H1 (cell line): Measurements from ENCODE around the gene WDR45B. TPM values are rescaled to one million over a fixed set of nuclear protein-coding genes. Genes with fewer than 3 reads are reported as not detected.

Experiments
- CTCF ChIA-PET: fragments of 300-600 bp; sonication (Branson Sonifier 250); formaldehyde crosslinking; loops from one replicate; lab custom pipeline; 2021; ENCODE audit not compliant: partially characterized antibody; lab: Charles Lee
- POLR2A ChIA-PET: fragments of 300-600 bp; sonication (Branson Sonifier 250); formaldehyde crosslinking; loops from one replicate; lab custom pipeline; 2021; ENCODE audit warnings: inconsistent platforms; ENCODE audit not compliant: partially characterized antibody; lab: Charles Lee
- DNase-seq, 2 experiments: peaks; one replicate each; pipeline versions ENCODE4 v3.0.0 to v3.0.0-alpha.2; 2010 to 2022; ENCODE audit warnings: low spot score in 2 of 2, low read depth in 1 of 2, mixed read lengths in 1 of 2
- FAIRE-seq: peaks from 2 replicates; lab custom pipeline; 2011; peaks lifted over from hg19 to GRCh38; lab: Jason Lieb, UNC
- H2AFZ ChIP-seq: 2 replicates; pipeline ENCODE4 v1.8.1; 2012; ENCODE audit warnings: low read length, inconsistent platforms
- H2AK5ac ChIP-seq: 2 replicates; pipeline ENCODE4 v1.6.1; 2013; ENCODE audit warnings: low read depth, low read length
- H2BK120ac ChIP-seq: replicated peaks from 2 replicates; pipeline ENCODE3; 2013; ENCODE audit warnings: low read depth, low read length, inconsistent platforms
- H2BK12ac ChIP-seq: 2 replicates; pipeline ENCODE4 v1.6.1; 2013; ENCODE audit warnings: low read depth, low read length
- H2BK15ac ChIP-seq: 2 replicates; pipeline ENCODE4 v1.6.1; 2013; ENCODE audit warnings: low read length
- H2BK20ac ChIP-seq: 2 replicates; pipeline ENCODE4 v1.6.1; 2013; ENCODE audit warnings: low read length
- H2BK5ac ChIP-seq: 2 replicates; pipeline ENCODE4 v1.6.1; 2013; ENCODE audit warnings: low read depth, low read length
- H3K14ac ChIP-seq: 2 replicates; pipeline ENCODE4 v1.6.1; 2013; ENCODE audit warnings: inconsistent platforms; ENCODE audit not compliant: insufficient read length
- H3K18ac ChIP-seq: 2 replicates; pipeline ENCODE4 v1.6.1; 2013; ENCODE audit warnings: low read length; ENCODE audit errors: extremely low read depth
- H3K23ac ChIP-seq: 2 replicates; pipeline ENCODE4 v1.6.1; 2013; ENCODE audit warnings: inconsistent platforms; ENCODE audit not compliant: insufficient read length
- H3K23me2 ChIP-seq: 2 replicates; pipeline ENCODE4 v1.6.1; 2013; ENCODE audit warnings: low read depth, low read length
- H3K27ac ChIP-seq: 2 replicates; pipeline ENCODE4 v1.6.1; 2011; ENCODE audit warnings: low read depth, low read length, inconsistent platforms
- H3K27me3 ChIP-seq, 4 experiments: replicated peaks in 1 of 4; 1 replicate in 1 of 4; 2 replicates in 3 of 4; pipeline versions ENCODE4 v1.6.1 to v1.8.1; 2011 to 2013; ENCODE audit warnings: low read length in 3 of 4, mild to moderate bottlenecking in 3 of 4, inconsistent platforms in 2 of 4, mixed read lengths in 2 of 4, moderate library complexity in 1 of 4; ENCODE audit not compliant: control insufficient read depth in 3 of 4, insufficient read depth in 3 of 4; ENCODE audit errors: extremely low read depth in 1 of 4
- H3K36me3 ChIP-seq, 4 experiments: 2 replicates each; pipeline versions ENCODE4 v1.6.1 to v1.8.1; 2011 to 2013; ENCODE audit warnings: mild to moderate bottlenecking in 4 of 4, low read length in 3 of 4, moderate library complexity in 2 of 4, control low read depth in 1 of 4, inconsistent platforms in 1 of 4; ENCODE audit not compliant: insufficient read depth in 4 of 4, control insufficient read depth in 2 of 4
- H3K4ac ChIP-seq: replicated peaks from 2 replicates; pipeline ENCODE3; 2013; ENCODE audit warnings: low read length, low read depth, mixed read lengths, inconsistent platforms; ENCODE audit not compliant: insufficient read length
- H3K4me1 ChIP-seq, 4 experiments: replicated peaks in 1 of 4; 1 replicate in 1 of 4; 2 replicates in 3 of 4; pipeline versions ENCODE4 v1.6.1 to v1.8.1; 2011 to 2013; ENCODE audit warnings: low read length in 3 of 4, inconsistent platforms in 2 of 4, mixed read lengths in 1 of 4; ENCODE audit not compliant: insufficient read depth in 4 of 4, control insufficient read depth in 3 of 4
- H3K4me2 ChIP-seq, 2 experiments: 2 replicates each; pipeline versions ENCODE4 v1.6.1 to v1.8.1; 2011 to 2013; ENCODE audit warnings: low read depth in 2 of 2, low read length in 2 of 2, control low read depth in 1 of 2, inconsistent platforms in 1 of 2, mild to moderate bottlenecking in 1 of 2; ENCODE audit not compliant: insufficient read depth in 1 of 2
- H3K4me3 ChIP-seq, 4 experiments: fragments of 200-600, 300-600 bp in 1 of 4; sonication (generic), shearing (Covaris generic), sonication (Bioruptor Twin) in 1 of 4; 2 replicates each; pipeline versions ENCODE4 v1.5.1 to v1.8.1; 2011 to 2016; ENCODE audit warnings: low read length in 4 of 4, low read depth in 3 of 4, control low read depth in 2 of 4, inconsistent platforms in 2 of 4, mild to moderate bottlenecking in 2 of 4, mixed read lengths in 1 of 4, moderate library complexity in 1 of 4; ENCODE audit not compliant: insufficient read depth in 2 of 4; ENCODE audit errors: extremely low read depth in 1 of 4
- H3K56ac ChIP-seq: replicated peaks from 2 replicates; pipeline ENCODE3; 2013; ENCODE audit warnings: low read depth, mild to moderate bottlenecking, mixed read lengths, low read length, inconsistent platforms; ENCODE audit not compliant: insufficient read length
- H3K79me1 ChIP-seq: 2 replicates; pipeline ENCODE4 v1.6.1; 2013; ENCODE audit warnings: low read depth, low read length, control low read depth
- H3K79me2 ChIP-seq, 2 experiments: 2 replicates each; pipeline versions ENCODE4 v1.6.1 to v1.8.1; 2012 to 2013; ENCODE audit warnings: low read length in 2 of 2, mild to moderate bottlenecking in 2 of 2, inconsistent platforms in 1 of 2; ENCODE audit not compliant: insufficient read depth in 2 of 2, control insufficient read depth in 1 of 2
- H3K9ac ChIP-seq, 4 experiments: replicated peaks in 1 of 4; 1 replicate in 1 of 4; 2 replicates in 3 of 4; pipeline versions ENCODE4 v1.6.1 to v1.8.1; 2011 to 2013; ENCODE audit warnings: low read depth in 3 of 4, low read length in 3 of 4, control low read depth in 2 of 4, mild to moderate bottlenecking in 2 of 4, moderate library complexity in 2 of 4, inconsistent platforms in 1 of 4; ENCODE audit errors: extremely low read depth in 1 of 4
- H3K9me3 ChIP-seq, 2 experiments: 2 replicates each; pipeline versions ENCODE4 v1.6.1 to v1.8.1; 2012 to 2013; ENCODE audit warnings: mild to moderate bottlenecking in 2 of 2, moderate library complexity in 2 of 2, control low read depth in 1 of 2, inconsistent platforms in 1 of 2, low read depth in 1 of 2, low read length in 1 of 2, mixed read lengths in 1 of 2; ENCODE audit not compliant: insufficient read depth in 2 of 2
- H4K20me1 ChIP-seq, 2 experiments: replicated peaks in 1 of 2; 2 replicates each; pipeline versions ENCODE3 to v1.8.1; 2011 to 2013; ENCODE audit warnings: inconsistent platforms in 2 of 2, low read length in 2 of 2, mild to moderate bottlenecking in 1 of 2; ENCODE audit not compliant: insufficient read depth in 2 of 2, control insufficient read depth in 1 of 2
- H4K5ac ChIP-seq: 2 replicates; pipeline ENCODE4 v1.6.1; 2013; ENCODE audit warnings: low read length, low read depth, mixed read lengths, inconsistent platforms; ENCODE audit not compliant: insufficient read length
- H4K8ac ChIP-seq: 2 replicates; pipeline ENCODE4 v1.8.0; 2013; ENCODE audit warnings: mild to moderate bottlenecking, moderate library complexity, low read length, inconsistent platforms; ENCODE audit not compliant: insufficient read depth; ENCODE audit errors: extremely low read depth
- H4K91ac ChIP-seq: replicated peaks from 2 replicates; pipeline ENCODE3; 2013; ENCODE audit warnings: low read length, mixed read lengths, inconsistent platforms; ENCODE audit not compliant: insufficient read length
- ASH2L ChIP-seq: fragments of 200-600, 300-600 bp; sonication (generic); IDR thresholded peaks from one replicate; pipeline ENCODE4 v1.7.1; 2017; ENCODE audit warnings: low read length
- CBX5 ChIP-seq: fragments of 300-800, 300-1000 bp; sonication (generic); IDR thresholded peaks from 2 replicates; pipeline ENCODE4 v1.7.1; 2016; ENCODE audit warnings: antibody characterized with exemption, low read length, low read depth
- CTBP2 ChIP-seq: IDR thresholded peaks from 2 replicates; pipeline ENCODE4 v1.7.0; 2011; ENCODE audit warnings: borderline replicate concordance, mild to moderate bottlenecking, moderate library complexity, mixed read lengths, low read length; ENCODE audit not compliant: insufficient read depth, insufficient read length
- FOSL1 ChIP-seq: IDR thresholded peaks from 2 replicates; pipeline ENCODE4 v1.6.1; 2011; ENCODE audit warnings: mild to moderate bottlenecking, low read depth, low read length, moderate library complexity; ENCODE audit not compliant: insufficient read depth
- GABPA ChIP-seq: IDR thresholded peaks from 2 replicates; pipeline ENCODE4 v1.6.1; 2011; ENCODE audit warnings: mild to moderate bottlenecking, low read length, moderate library complexity, borderline replicate concordance; ENCODE audit not compliant: insufficient read depth
- JUN ChIP-seq: IDR thresholded peaks from 2 replicates; pipeline ENCODE4 v1.6.1; 2011; ENCODE audit warnings: low read depth, mild to moderate bottlenecking, improper control_type of control experiment, low read length
- KDM4A ChIP-seq: IDR thresholded peaks from one replicate; pipeline ENCODE4 v1.7.1; 2012; ENCODE audit warnings: low read depth, mild to moderate bottlenecking, moderate library complexity, low read length, inconsistent platforms; ENCODE audit not compliant: severe bottlenecking
- MAFK ChIP-seq: IDR thresholded peaks from 2 replicates; pipeline ENCODE4 v1.6.1; 2012; ENCODE audit warnings: low read depth, mild to moderate bottlenecking, improper control_type of control experiment, low read length
- POU5F1 ChIP-seq: IDR thresholded peaks from 2 replicates; pipeline ENCODE4 v1.6.1; 2011; ENCODE audit warnings: low read depth, mild to moderate bottlenecking, low read length, moderate library complexity
- RAD21 ChIP-seq, 2 experiments: IDR thresholded peaks in 1 of 2; conservative IDR thresholded peaks in 1 of 2; 2 replicates each; pipeline ENCODE4 v1.6.1; 2011; ENCODE audit warnings: low read depth in 2 of 2, low read length in 2 of 2, improper control_type of control experiment in 1 of 2, inconsistent platforms in 1 of 2, mild to moderate bottlenecking in 1 of 2, moderate library complexity in 1 of 2
- SP4 ChIP-seq: IDR thresholded peaks from 2 replicates; pipeline ENCODE4 v1.6.1; 2012; ENCODE audit warnings: low read length, inconsistent platforms
- TAF7 ChIP-seq: optimal IDR thresholded peaks from 2 replicates; pipeline ENCODE3; 2011; ENCODE audit warnings: low read depth, mild to moderate bottlenecking, inconsistent platforms, low read length, moderate library complexity, borderline replicate concordance
- TEAD4 ChIP-seq: IDR thresholded peaks from 2 replicates; pipeline ENCODE4 v1.6.1; 2012; ENCODE audit warnings: low read depth, low read length, inconsistent platforms, mixed read lengths
- WGBS, 2 experiments: shearing (Covaris generic) in 1 of 2; methylation state at CpG; one replicate each; pipeline versions ENCODE4 v1.1.6 to v1.1.7; 2013 to 2015; ENCODE audit warnings: low lambda C conversion rate in 2 of 2, mixed read lengths in 2 of 2, inconsistent platforms in 1 of 2, low coverage in 1 of 2, missing lambda C conversion rate in 1 of 2; ENCODE audit not compliant: insufficient replicate concordance in 2 of 2, insufficient coverage in 1 of 2, insufficient read length in 1 of 2; ENCODE audit errors: extremely low coverage in 1 of 2, missing lambda C conversion rate in 1 of 2; 5-methylcytosine and 5-hydroxymethylcytosine counted together
- polyA plus RNA-seq, 7 experiments: library from polyadenylated mRNA; depleted of rRNA in 3 of 7; stranded (reverse) in 5 of 7; unstranded in 2 of 7; fragments of >200 nt in 5 of 7; fragments of 200-250 nt in 2 of 7; gene quantifications; 1 replicate in 5 of 7; 2 replicates in 1 of 7; 4 replicates in 1 of 7; pipeline versions ENCODE4 v1.2.1 to v1.2.3, GENCODE V29; 2011 to 2013; ENCODE audit warnings: missing spikeins in 2 of 7, mixed read lengths in 2 of 7
- total RNA-seq: library from RNA; stranded (reverse); fragmentation: NEBNext Ultra II Directional; extraction: Animal tissue kit (Norgen Biotek cat#: 25700); gene quantifications from 2 replicates; pipeline ENCODE4 v1.2.1, GENCODE V29; 2021

Gene WDR45B
- total and polyA plus RNA-seq, 2 of the 8 experiments (the other 6 are each of a cell fraction or from before 2014, with no cell fraction given), result 82.0 to 100 TPM

GRCh38 chr17:82616021-82616711 is 32.1 kb downstream of the WDR45B start:
- Histone ChIP-seq H3K4me3 (no peak overlapping the region), H4K91ac (no peak overlapping the region), H3K79me1 (no peaks in the 10 kb centered on the region), H2AFZ (no peak overlapping the region), H2AK5ac (no peak overlapping the region), H3K56ac (no peak overlapping the region), H2BK120ac (no peak overlapping the region), H3K79me2 (no peaks in the 10 kb centered on the region), H4K5ac (no peak overlapping the region), H2BK20ac (no peak overlapping the region), H4K20me1 (peaks cover 4 to 8% of the 10 kb centered on the region in 2 experiments), H2BK5ac (no peak overlapping the region), H3K4ac (no peak overlapping the region), H3K9ac (no peak overlapping the region), H3K36me3 (peaks cover 11 to 54% (median 33%) of the 10 kb centered on the region in 4 experiments), H3K4me2 (no peak overlapping the region), H2BK15ac (no peak overlapping the region), H3K27me3 (no peaks in the 10 kb centered on the region), H4K8ac (no peak overlapping the region), H3K23me2 (no peaks in the 10 kb centered on the region), H3K14ac (no peak overlapping the region), H2BK12ac (no peak overlapping the region), H3K9me3 (no peaks in the 10 kb centered on the region), H3K18ac (no peak overlapping the region), H3K4me1 (0 out of 7 replicates have a peak, but pooled peaks cover 0 to 1% (median 0%) of the 10 kb centered on the region in 4 experiments), H3K27ac (no peak overlapping the region), H3K23ac (no peak overlapping the region)
- FAIRE-seq (no peak), DNase-seq (no peak)
- CTCF ChIA-PET, result interaction anchor here (0.6 to 3.8 kb wide), 10 partner anchors 9 to 437 kb away, joined by 3 to 18 read pairs (median 4); no protein-coding TSS in a partner anchor
- 93% methylated on average over 21 of the region's 22 CpGs; no CpG with 5 or more reads in 1 of the 2 experiments for WGBS, 2 experiments
- POLR2A ChIA-PET, result interaction anchor here (1.0 to 1.3 kb wide), 2 partner anchors 13 to 23 kb away, joined by 3 read pairs; no protein-coding TSS in a partner anchor
- no peak for TF ChIP-seq MAFK
- no peak for TF ChIP-seq RAD21 (IDR thresholded peaks at IDR 0.05 in 1 of 2, conservative IDR thresholded peaks at IDR 0.05 in 1 of 2; ENCODE audit: low read depth in 2 of 2, low read length in 2 of 2)
- TF ChIP-seq KDM4A, result no peak
- no peak for TF ChIP-seq TEAD4
- TF ChIP-seq JUN, result no peak
- no peak for TF ChIP-seq GABPA
- no peak for TF ChIP-seq SP4
- no peak for TF ChIP-seq CTBP2
- TF ChIP-seq FOSL1, result no peak
- no peak for TF ChIP-seq TAF7
- no peak for TF ChIP-seq POU5F1
- TF ChIP-seq ASH2L, result no peak
- no peak for TF ChIP-seq CBX5
